Measurements from ENCODE around the gene GRIK2.

GRIK2 gene

DNA sequence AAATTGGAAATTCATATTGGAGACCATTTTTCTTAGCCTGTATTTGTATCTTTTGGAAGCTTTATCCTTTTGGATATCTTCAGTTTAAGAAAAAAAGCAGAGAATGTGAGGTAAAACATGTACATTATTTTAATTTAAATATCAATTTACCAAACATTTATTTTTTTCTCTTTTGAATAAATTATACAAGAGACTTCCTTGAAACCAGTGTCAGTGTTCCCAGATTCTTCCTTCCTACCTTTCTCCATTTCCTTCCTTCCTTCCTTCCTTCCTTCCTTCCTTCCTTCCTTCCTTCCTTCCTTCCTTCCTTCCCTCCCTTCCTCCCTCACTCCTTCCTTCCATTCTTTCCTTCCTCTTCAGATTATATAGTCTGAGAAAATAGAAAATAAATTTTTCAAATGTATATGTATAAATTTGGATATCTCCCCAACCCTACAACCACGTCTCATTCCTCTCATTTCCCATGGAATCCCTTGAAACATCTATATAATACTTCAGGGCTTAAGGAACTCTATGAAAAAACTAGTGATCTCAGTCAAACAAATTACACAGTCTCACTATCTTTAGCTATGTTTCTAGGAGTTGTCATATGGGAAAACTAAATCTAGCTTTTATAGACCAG, 528.4 kb downstream of the GRIK2 start:
- no peak for DNase-seq

DNA sequence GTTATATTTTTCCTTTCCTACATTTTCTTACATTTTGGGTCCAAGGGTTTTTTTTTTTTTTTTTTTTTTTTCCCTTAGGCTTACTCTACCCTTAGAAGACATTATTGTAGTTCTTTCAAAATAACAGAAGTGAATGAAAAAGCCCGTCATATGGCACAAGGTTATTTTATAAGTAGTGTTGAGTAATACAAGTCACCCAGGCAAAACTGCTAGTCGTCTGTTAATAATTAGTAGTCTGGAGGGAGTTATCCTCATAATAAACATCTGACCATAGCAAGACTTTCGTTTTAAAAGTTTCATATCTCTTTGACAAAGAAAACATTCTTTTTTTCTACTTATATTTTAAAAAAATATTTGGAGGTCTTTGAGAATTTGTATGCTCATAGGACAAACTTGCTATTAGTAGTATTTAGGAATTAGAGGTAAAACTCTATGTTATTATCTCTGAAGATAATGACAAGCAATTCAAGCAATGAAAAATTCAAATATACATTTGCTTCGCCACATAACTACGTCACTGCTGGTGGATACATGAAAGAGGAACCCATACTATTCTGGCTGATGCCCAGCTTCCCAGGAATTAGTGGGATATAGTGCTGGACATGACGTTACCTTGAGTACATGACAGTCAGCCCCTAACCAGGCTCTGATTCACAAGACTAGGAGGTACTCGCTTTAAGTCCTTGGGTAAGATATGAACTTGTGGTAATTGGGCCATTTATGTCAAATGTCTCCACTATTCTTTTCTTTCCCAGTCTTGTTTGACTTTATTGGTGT, 532.8 kb downstream of the GRIK2 start:
- DNase-seq, result no peak

DNA sequence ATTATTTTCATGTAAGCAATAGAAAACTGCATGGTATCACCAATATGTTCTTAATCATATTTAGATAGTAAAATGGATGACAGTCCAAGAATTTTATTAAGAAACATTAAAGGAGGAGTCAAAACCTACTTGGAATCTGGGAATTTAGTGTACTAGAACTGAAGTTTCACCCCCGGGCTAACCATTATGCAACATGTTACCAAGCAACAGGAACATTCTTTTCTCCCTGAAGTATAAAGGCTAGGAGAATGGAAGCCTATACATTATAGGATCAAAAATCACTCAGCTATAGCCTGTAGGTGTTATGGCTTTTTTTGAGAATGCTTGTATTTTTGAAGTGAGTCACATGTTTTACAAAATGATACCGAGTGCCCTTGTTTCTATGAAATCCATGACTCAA, 538.3 kb downstream of the GRIK2 start:
- DNase-seq, result no peak

DNA sequence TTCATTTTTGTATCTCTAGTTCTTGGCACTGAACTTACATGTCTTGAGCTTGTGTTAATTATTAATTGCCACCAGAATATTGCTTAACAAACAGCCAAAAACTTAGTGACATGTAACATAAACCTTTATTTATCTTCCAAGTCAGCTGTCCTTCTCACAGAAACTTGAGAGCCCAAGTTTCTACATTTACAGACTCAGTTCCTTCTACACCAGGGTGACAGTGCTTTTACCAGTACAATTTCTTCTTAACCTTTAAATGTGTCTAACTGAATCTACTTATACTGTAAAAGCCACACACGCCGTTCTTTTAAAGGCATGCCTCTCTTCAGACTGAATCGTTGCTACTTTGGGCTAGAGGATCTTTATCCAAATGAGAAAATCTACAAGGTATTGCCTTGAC, 539.2 kb downstream of the GRIK2 start:
- DNase-seq, result no peak

DNA sequence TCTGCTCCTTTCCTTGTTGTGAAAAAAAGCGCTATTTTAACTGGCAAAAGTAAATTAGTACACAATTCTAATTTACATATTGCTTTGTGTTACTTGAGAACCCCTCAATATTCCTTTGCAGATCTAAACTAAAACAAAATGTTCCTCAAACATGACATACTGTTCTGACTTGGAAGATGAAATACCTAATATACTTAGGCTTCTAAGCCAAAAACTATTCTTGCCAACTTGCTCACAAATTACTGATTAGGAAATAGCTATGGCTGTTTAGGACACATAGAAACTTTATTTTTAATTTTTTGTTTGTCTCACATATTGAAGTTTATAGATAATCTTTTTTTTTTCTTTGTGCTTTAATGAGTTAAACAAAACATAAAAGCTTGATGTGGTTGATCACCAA, 542.2 kb downstream of the GRIK2 start:
- no peak for DNase-seq

DNA sequence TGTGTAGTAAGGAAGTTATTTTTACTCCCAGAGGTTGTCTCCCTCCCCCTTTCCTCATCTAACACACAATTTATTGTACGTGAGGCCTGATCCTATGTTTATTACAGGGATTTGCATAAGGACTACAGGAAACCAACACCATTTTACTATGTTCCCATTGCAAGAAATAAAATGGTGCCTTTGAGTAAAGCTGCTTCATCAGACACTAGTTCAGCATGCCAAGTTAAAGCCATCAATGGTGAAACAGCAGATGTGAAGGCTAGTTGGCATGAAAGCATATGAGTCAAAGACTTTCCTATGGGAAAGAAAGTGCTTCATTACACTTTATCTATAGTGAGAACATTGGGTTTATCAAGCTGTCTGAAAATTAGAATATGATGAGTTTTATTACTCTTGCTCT, 543.0 kb downstream of the GRIK2 start:
- no peak for DNase-seq

DNA sequence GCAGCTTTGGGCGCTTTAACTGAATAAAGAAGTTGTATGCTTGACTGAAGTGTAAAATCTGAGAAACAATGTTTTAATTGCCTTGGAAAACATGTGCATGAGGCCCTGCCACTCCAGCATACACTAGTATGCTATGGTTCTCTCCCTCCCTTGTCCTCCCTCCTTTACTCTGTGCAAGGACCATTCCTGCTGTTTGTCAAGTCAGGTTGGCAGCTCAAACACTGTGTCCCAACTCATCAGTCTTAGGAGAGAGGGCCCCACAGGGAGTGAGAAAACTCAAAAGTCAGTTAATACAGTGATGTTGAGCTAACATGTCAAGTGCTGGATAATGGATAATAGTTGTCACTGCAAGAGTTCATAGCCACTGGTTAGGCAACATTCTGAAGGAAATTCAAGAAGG, 543.6 kb downstream of the GRIK2 start:
- DNase-seq, result no peak

DNA sequence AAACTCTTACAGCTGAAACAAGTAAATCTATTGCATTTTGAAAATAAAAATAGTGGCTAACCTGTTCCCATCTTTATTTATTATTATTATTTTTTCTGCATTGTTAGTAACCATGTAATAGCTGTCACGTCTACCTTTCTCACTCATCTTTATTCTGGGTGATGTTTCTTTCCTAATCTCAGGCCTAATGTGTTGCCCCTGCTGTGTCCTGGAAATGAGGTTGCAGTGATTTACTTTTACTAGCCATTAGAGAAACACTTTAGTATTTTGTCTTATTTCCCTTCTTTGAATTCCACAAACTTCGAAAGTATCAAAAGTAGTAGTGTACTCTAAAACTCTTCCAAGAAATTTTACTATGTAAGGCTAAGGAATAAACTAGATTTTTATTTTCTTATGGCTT, 546.9 kb downstream of the GRIK2 start:
- no peak for DNase-seq

DNA sequence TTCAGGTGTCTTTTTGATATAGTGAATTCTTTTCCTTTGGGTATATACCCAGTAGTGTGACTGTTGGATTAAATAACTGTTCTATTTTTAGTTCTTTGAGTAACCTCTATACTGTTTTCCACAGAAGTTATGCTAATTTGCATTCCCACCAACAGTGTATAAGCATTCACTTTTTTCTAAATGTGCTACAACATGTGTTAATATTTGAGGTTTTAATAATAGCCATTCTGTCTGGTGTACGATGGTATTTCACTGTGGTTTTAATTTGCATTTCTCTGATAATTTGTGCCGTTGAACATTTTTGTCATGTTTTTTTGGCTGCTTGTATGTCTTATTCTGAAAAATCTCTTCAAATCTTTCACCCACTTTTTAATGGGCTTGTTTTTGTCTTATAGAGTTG, 563.5 kb downstream of the GRIK2 start:
- no peak for DNase-seq

DNA sequence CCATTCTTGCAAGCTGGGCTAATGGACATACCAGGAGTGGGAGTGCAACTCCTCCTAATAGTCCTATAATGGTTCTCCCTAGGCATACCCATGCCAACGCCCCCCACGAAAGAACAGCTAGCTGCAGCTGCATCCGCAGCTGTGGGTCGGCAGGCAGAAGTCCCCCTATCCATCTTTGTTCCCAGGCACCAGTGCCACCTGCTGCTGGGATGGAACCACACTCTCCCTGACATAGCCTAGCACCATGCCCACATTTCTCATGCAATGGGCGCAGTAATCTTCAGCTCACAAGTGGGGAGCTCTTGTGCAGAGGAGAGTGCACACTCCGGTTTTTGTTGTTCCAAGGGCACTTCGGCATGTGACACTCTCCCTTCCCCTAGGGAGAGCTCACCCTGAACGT, 567.8 kb downstream of the GRIK2 start:
- no peak for DNase-seq

DNA sequence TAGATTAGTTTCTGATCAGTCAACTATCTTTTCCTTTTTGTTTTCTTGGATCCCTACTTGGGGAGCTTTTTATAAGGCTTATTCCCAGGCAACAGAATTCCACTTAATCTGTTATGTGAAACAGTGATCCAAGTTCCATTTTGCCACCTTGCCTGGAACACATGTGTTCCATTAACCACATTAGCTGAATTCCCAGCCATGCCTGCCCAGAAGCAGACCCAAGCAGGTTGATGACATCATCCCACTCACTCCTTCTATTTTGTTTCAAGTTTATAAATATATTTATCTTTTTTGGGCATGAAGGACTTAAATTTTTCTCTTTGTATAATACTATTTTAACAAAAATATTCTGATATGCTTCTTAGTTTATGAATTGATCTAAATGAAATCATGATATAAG, 587.4 kb downstream of the GRIK2 start:
- no peak for DNase-seq

DNA sequence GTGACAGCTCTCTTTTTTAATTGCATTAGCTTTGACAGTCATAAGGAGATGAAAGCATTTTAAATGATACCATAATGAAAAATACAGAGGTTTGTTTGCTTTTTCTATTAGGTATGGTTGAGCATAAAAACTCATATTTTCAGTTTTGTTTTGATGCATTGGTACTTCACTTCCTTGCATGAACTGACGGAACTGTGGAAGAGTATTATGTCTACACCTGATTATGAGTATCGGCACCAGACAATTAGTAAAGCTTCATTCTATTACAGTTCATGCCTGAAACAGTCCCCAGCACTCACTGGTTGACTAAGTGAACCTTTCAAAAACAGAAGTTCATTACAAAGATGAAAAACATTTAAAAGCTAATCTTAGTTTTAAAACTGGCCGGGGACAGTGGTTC, 593.0 kb downstream of the GRIK2 start:
- no peak for DNase-seq

DNA sequence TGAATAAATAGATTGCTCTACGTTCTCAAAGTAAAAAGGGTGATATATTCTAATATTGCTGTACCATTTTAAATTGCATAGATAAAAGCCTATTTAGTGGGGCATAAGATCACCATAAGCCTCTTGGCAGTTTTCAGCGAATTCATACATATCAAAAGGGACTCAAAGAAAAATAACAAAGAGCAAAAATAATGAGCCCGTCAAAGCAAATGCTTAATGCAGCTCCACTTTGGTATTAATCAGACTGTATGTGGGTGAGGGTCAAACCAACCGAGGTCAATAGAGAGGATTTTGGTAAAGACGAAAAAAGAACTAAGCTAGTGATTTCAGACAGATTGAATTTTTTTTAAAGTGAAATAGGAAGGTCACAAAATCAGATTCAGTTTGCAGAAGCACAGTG, 598.8 kb downstream of the GRIK2 start:
- DNase-seq, result no peak

DNA sequence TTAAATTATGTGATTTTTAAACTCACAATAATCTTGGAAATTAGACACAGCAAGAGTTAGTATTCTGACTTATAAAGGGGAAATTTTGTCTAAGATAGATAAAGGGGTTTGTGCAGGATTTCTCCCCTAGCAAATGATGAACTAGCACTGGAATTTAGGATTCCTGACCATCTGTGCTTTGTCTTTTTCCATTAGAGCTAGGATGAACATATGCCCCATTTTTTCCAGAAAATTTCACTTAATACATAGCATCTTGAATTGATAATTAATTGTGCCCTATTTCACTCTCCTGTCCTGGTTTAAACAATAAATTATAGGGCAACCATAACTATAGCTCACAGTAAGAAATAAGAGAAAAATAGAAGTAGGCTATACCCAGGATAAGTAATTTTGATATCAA, 601.0 kb downstream of the GRIK2 start:
- DNase-seq, result no peak

DNA sequence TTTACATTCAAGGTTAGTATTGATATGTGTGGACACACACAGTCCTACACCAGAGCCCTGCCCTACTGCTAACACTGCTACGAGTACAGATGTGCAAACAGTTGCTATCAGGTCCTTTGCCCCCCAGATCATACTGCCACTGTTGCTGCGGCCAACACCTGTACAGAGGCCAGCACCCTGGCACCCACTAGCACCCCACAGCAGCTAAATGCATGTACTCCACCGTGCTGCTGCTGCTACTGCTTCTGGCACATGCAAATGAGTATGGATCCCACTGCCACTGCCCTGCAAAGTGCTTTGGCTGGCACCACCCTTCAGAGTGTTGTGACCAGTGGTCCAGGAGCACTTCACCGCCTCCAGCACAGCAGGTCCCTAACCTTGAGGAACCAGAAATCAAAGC, 621.9 kb downstream of the GRIK2 start:
- no peak for DNase-seq

DNA sequence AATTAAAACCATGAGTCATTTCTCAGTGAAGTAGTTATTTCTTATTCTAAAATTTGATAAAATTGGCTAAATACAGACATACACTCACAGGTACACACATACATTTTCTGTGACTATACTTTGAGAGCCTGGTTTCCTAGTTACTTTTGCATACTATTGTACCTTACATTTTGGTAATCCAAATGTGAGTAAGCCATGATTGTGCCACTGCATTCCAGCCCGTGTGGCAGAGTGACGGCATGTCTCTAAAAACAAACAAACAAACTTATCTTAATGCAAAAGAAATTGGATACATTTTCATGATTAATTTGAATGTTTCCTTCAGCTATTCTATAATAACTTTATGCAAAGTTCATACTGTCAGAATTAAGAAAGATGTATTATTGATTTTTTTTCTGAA, 628.8 kb downstream of the GRIK2 start:
- DNase-seq, result no peak

DNA sequence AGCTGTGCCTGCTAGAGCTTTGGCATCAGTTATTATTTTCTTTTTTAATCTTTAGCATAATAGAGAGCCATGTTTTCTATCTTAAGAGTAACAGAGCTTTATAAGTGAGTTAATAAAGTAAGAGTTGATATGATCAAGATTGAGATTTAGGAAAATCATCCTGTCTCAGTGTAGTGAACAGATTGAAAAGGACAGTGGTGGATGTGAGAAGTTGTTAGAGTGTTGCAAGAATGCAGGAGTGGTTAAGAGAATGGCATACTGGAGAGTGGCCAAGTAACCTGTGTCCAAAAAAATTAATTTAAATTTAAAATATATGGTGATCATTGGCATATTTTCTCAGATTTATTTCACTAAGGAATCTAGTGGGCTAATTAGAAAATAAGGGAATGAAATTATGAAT, 629.3 kb downstream of the GRIK2 start:
- no peak for DNase-seq

DNA sequence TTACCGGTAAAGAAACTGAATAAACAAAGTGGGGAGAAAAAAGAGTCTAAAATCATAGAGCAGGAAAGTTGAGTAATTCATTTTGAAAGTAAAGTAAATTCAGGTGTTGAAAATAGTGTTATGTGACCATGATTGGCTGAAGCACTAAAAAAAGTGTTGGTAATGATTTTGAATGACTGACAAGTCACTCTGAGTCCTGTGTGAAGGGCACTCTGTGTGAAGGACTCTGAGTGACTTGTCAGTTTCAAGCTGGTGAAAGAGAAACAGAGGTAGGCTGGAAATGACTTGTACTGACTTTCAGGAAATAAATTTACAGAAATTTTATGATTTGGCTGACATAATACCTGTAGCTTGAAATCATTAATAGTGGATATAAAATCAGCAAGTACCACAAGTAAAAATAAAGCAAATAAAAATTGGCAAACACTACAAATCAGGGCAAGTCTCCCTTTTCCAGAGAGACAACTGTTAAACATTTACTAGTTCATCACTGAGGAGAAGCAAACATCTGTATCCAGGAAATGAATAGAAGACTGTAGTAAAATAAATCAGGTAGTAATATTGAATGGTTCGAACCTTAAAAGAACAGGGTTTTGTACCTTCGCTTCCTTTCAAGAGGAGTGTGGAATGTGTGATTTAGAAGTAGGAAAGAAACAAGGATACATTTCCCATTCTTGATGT, 630.6 kb downstream of the GRIK2 start:
- DNase-seq, result no peak

DNA sequence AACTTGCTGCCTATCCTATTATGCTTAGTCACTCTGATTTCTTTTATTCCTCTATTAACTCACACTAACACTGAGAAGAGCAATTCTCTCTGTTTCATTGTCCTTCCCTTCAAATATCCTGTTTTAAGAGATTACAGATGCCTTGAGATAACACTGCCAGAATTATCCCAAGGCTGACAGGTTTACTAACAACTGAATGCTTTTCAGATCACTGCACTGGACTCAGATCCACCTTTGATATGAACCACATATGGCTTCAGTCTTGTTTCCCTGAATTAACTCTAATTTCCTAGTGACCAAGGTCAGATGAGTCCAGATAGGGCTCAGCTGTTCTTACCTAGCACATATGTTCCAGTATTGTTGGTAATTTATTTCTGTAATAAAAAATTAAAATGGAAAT, 633.1 kb downstream of the GRIK2 start:
- DNase-seq, result no peak

DNA sequence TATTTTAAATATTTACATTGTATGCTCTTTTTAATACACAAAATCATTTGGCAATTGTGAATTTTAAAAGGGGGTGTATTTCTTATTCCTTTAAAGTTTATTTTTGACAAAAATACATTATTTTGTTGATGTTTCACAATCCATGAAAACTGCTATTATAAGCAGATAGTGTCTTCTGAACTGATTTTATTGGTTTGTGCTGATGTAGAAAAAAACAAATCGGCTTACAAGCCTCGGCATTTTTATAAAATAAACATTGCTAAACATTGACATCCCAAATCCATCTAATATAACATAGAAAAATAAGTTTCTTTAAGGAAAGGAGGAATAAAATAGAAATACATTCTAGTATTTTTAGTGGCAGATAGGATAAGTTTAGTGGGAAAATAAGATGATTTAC, 634.7 kb downstream of the GRIK2 start:
- DNase-seq, result no peak

DNA sequence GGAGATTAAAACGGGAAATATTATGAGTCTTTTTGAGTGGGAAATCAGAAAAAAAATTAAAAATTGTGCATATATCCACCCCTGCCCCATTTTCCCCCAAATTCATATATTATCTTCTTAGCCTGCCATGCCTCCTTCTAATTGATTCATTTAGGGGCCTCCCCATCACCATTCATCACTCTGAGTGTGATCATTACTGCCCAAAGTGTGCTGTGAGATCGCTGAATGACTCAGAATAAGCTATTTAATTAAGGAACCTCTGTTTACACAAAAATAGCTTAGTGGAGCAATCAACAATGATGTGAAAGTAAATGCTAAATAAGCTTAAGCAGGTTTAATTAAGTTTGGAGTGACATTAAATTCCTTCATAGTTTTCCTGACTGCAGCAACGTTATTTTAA, 645.5 kb downstream of the GRIK2 start:
- DNase-seq, result no peak

DNA sequence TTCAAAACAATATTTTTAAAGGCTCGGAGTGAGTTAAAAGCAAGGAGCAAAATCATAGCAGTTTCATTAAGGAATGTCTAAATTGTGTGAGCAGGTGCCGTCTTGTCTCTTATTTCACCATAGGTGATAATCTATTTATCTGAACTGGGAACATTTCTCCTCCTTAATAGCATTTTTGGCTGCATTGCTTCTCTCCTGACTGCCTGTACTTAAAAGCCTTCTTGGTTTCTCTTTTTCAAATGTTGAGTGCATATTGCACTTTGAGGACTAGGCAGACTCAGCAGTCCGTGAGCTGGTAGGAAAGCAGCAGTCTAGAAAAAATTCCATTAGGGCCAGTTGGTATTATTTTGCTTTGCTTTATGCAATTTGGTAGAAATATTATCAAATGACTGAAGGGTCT, 645.9 kb downstream of the GRIK2 start:
- no peak for DNase-seq

DNA sequence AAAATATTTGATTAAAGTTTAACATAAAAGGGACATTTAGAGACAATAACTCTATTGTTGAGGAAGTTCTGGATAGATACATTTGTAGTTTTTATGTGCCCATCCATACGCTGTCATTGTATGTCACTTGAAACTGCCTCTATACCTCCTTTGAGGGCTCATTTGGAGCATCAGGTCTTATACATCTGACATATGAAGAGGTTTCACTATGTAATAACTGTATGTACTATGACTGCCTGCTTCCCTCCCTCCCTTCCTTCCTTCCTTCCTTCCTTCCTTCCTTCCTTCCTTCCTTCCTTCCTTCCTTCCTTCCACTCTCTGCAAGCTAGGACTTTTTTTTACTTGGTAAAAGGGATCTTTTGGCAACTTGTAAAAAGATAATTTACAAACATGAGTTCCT, 657.5 kb downstream of the GRIK2 start:
- no peak for DNase-seq

DNA sequence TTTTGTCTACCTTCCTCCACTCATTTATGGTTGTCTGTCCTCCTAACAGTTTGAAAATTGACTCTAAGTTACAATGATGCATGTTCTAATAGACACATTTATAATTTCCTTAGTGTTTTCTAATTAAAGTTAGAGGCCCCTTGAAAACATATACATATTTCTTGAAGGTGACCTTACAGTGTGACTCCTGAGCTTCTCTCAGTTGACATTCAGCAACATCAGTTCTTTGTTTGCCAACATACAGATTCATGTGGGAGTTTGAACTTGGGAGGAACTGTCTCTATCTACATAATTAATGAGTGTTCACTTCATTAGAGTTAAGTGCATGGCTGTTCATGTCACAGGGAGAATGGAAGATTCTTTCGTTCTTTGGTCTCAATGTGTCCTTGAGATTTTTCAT, 658.2 kb downstream of the GRIK2 start:
- no peak for DNase-seq

DNA sequence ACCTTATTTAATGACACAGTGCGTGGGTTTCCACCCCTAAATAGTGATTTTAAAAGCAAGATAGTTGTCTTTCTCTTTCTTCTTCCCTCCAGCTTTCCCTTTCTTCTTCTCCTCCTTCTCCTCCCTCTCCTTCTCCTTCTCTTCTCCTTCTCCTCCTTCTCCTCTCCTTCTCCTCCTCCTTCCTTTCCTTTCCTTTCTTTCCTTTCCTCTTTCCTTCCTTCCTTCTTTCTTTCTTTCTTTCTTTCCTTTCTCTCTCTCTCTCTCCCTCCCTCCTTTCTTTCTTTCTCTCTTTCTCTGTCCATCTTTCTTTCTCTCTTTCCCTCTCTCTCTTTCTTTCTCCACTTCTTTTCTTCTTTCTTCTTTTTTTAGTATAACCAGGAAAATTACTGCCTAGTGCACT, 670.6 kb downstream of the GRIK2 start:
- no peak for DNase-seq

Measured in activated T-cell treated with anti-CD3 and anti-CD28 coated beads, Interleukin-2, amount 50 U/mL, for 1 hour (primary cell).